Hepatocyte (in vitro differentiated cells): Measurements from ENCODE around the gene SVIL.

Source experiments
- EZH2 ChIP-seq: fragments of 200-600 bp; sonication (generic); IDR thresholded peaks from 2 replicates; pipeline ENCODE4 v1.6.1; 2016; ENCODE audit warnings: antibody characterized with exemption, mild to moderate bottlenecking, borderline replicate concordance
- EZH2phosphoT487 ChIP-seq: fragments of 200-600 bp; sonication (generic); IDR thresholded peaks from one replicate; pipeline ENCODE4 v1.6.1; 2018; ENCODE audit warnings: antibody characterized with exemption, mild to moderate bottlenecking, low read depth, moderate library complexity; ENCODE audit not compliant: unreplicated experiment, severe bottlenecking
- TF ChIP-seq, protein P1 (sequence below): fragments of 200-600 bp; sonication (generic); IDR thresholded peaks from 2 replicates; pipeline ENCODE4 v1.5.1; 2016; ENCODE audit warnings: antibody characterized with exemption, mild to moderate bottlenecking; ENCODE audit not compliant: poor library complexity

DNA sequence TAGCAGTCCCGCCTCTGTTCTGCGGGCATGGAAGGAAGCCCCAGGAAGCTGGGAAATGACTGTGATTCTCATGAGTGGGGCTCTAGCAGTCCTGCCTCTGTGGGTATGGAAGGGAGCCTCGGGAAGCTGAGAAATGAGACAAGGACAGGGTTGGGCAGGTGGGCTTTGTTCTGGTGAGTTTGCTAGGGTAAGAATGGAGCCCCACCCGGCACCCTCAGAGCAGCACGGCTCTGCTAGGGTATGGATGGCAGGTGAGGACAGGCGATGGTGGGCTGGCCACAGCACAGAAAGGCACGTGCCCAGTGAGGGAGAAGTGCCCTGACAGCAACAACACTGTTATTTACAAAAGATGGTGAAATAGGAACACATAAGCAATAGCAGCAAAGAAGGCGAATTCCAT, 39.6 kb downstream of the SVIL start:
- TF ChIP-seq, protein P1, sequence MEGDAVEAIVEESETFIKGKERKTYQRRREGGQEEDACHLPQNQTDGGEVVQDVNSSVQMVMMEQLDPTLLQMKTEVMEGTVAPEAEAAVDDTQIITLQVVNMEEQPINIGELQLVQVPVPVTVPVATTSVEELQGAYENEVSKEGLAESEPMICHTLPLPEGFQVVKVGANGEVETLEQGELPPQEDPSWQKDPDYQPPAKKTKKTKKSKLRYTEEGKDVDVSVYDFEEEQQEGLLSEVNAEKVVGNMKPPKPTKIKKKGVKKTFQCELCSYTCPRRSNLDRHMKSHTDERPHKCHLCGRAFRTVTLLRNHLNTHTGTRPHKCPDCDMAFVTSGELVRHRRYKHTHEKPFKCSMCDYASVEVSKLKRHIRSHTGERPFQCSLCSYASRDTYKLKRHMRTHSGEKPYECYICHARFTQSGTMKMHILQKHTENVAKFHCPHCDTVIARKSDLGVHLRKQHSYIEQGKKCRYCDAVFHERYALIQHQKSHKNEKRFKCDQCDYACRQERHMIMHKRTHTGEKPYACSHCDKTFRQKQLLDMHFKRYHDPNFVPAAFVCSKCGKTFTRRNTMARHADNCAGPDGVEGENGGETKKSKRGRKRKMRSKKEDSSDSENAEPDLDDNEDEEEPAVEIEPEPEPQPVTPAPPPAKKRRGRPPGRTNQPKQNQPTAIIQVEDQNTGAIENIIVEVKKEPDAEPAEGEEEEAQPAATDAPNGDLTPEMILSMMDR: no peak
- TF ChIP-seq EZH2 (no peak), EZH2phosphoT487 (no peak)
